Calu3 (cell line): ENCODE measurements around the gene HOXA10. TPM values are rescaled to one million over a fixed set of nuclear protein-coding genes. Genes with fewer than 3 reads are reported as not detected.

Experiments
- BruUV-seq: library from RNA; stranded (reverse); fragments of 400-500 nt; replicated peaks from 2 replicates; lab custom pipeline; 2021; lab: Mats Ljungman, UMichigan
- CTCF ChIA-PET: fragments of 300-600 bp; sonication (Branson Sonifier 250); formaldehyde crosslinking; loops from one replicate; lab custom pipeline; 2022; ENCODE audit warnings: antibody characterized with exemption; lab: Charles Lee
- DNase-seq: peaks from one replicate; pipeline ENCODE4 v3.0.0; 2022
- H3K27ac Mint-ChIP-seq: one replicate; pipeline ENCODE4 v1.8.0; 2022; ENCODE audit warnings: mixed read lengths; ENCODE audit not compliant: unreplicated experiment
- H3K27me3 Mint-ChIP-seq: one replicate; pipeline ENCODE4 v1.8.0; 2022; ENCODE audit warnings: mixed read lengths; ENCODE audit not compliant: unreplicated experiment
- H3K36me3 Mint-ChIP-seq: one replicate; pipeline ENCODE4 v1.8.0; 2022; ENCODE audit warnings: mild to moderate bottlenecking, moderate library complexity, mixed read lengths; ENCODE audit not compliant: insufficient read depth, unreplicated experiment
- H3K4me1 Mint-ChIP-seq: one replicate; pipeline ENCODE4 v1.8.0; 2022; ENCODE audit warnings: mild to moderate bottlenecking, low read depth, mixed read lengths; ENCODE audit not compliant: unreplicated experiment
- H3K4me3 Mint-ChIP-seq: one replicate; pipeline ENCODE4 v1.8.0; 2022; ENCODE audit warnings: mild to moderate bottlenecking, low read depth, moderate library complexity, mixed read lengths; ENCODE audit not compliant: unreplicated experiment
- H3K9me3 Mint-ChIP-seq: one replicate; pipeline ENCODE4 v1.8.0; 2022; ENCODE audit warnings: low read depth, mixed read lengths; ENCODE audit not compliant: unreplicated experiment
- intact Hi-C: fragments of 100-400 bp; cut with micrococcal nuclease; formaldehyde crosslinking; loops from one replicate; pipeline ENCODE4 v1.10.0; 2022; ENCODE audit not compliant: unreplicated experiment
- total RNA-seq: library from RNA; stranded (reverse); gene quantifications from 2 replicates; pipeline ENCODE4 v1.2.3, GENCODE V29; 2022
- TF ChIP-seq, protein P1 (sequence below): fragments of 200-600 bp; IDR thresholded peaks from one replicate; pipeline ENCODE4 v1.8.0; 2022; ENCODE audit warnings: antibody characterized with exemption; ENCODE audit not compliant: unreplicated experiment

HOXA10 gene
- total RNA-seq, 1 experiment from 2014 or later, result 11.8 TPM

DNA sequence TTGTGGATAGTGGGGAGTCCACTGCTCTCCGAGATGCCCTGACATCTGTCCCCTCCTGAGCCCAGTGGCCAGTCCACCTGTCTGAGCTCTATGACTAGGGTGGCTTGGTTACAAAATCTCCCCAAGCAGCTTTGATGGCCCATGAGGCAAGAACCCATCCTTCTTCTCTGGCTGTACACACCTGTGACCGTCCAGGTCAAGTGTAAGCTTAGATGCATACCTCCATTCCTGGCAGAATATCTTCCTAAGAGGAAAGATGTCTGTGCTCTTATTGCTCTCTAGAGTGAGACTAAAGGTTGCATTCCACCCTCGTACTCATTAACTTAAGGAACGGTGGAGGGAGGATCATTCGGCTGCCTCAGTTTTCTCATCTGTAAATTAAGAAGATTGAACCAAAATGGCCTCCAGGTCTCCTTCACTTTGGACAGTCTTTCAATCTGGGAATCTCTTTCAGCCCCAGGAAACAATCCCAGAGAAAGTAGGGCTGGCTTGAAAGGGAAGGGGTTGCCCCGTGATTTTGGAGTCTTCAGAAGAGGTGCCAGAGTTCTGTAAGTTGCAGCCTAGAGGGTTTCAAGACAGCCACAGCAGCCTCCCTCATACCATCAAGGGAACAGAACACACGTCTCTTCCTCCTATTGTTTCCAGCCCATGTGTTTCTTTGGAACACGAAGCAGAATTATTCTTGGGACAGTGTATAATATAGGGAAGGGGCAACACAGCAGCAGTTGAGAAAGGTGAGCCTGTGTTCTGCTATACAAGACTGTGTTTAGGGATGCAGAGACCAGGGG, 49.0 kb downstream of the HOXA10 start:
- no peak for DNase-seq
- no peak overlapping the region for H3K27ac Mint-ChIP-seq
- TF ChIP-seq, protein P1, sequence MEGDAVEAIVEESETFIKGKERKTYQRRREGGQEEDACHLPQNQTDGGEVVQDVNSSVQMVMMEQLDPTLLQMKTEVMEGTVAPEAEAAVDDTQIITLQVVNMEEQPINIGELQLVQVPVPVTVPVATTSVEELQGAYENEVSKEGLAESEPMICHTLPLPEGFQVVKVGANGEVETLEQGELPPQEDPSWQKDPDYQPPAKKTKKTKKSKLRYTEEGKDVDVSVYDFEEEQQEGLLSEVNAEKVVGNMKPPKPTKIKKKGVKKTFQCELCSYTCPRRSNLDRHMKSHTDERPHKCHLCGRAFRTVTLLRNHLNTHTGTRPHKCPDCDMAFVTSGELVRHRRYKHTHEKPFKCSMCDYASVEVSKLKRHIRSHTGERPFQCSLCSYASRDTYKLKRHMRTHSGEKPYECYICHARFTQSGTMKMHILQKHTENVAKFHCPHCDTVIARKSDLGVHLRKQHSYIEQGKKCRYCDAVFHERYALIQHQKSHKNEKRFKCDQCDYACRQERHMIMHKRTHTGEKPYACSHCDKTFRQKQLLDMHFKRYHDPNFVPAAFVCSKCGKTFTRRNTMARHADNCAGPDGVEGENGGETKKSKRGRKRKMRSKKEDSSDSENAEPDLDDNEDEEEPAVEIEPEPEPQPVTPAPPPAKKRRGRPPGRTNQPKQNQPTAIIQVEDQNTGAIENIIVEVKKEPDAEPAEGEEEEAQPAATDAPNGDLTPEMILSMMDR, result no peak
- H3K9me3 Mint-ChIP-seq, result no peaks in the 10 kb centered on the region
- BruUV-seq, result no TSS peak
- intact Hi-C loops, result loop anchor here (5.0 kb wide), 1 partner anchor 78 kb away; no protein-coding TSS in a partner anchor
- CTCF ChIA-PET, result interaction anchor here (1.0 kb wide), 1 partner anchor 748 kb away, joined by 4 read pairs; no protein-coding TSS in a partner anchor
- H3K4me1 Mint-ChIP-seq, result peaks cover 55% of the 10 kb centered on the region
- no peaks in the 10 kb centered on the region for H3K27me3 Mint-ChIP-seq
- no peak overlapping the region for H3K4me3 Mint-ChIP-seq
- H3K36me3 Mint-ChIP-seq, result peaks cover 28% of the 10 kb centered on the region

DNA sequence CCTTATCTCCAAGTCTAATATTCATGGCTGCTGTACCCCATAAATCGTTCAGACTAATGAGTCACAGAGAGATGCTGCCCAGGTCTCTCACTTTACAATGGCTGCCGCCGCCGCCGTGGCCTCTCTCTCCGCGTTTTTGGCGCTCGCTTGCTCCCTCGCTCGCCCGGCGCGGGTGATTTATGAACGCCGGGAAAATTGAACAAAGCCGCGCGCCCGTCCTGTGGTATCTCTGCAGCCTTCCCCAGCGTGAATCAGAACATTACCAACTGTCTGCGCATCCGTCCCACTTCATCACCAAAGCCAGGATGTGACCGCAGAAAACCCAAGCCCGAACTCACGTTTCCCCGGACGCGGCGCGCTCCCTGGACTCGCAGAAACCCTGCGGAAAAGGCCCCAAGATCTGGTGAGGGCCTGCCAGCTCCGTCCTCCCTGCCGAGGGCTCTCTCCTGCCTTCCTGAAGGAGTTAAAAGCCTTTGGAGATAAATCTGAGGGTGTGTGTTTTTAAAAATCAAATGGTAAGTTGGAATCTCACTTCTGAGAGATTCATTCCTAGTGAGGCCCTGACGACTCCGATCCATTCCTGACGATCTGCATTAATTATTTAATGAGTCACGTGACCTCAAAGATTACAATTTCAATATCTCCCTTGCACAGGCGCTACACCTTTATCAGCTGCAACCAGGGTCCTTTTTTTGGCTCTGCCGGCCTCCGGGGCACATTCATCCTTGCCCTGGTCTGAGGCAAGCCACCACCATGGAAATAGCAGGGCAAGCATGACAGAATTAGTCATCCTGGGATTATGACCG, 49.8 kb downstream of the HOXA10 start:
- DNase-seq, result no peak
- H3K4me1 Mint-ChIP-seq, result peaks cover 63% of the 10 kb centered on the region
- intact Hi-C loops, result loop anchor here (5.0 kb wide), 1 partner anchor 77 kb away; no protein-coding TSS in a partner anchor
- no peaks in the 10 kb centered on the region for H3K27me3 Mint-ChIP-seq
- no peak overlapping the region for H3K27ac Mint-ChIP-seq
- peaks cover 32% of the 10 kb centered on the region for H3K36me3 Mint-ChIP-seq
- BruUV-seq, result no TSS peak
- H3K9me3 Mint-ChIP-seq, result no peaks in the 10 kb centered on the region
- H3K4me3 Mint-ChIP-seq, result peak overlapping the region; percentile 83
- TF ChIP-seq, protein P1, result no peak
- CTCF ChIA-PET, result interaction anchor here (1.0 kb wide), 1 partner anchor 747 kb away, joined by 4 read pairs; no protein-coding TSS in a partner anchor

DNA sequence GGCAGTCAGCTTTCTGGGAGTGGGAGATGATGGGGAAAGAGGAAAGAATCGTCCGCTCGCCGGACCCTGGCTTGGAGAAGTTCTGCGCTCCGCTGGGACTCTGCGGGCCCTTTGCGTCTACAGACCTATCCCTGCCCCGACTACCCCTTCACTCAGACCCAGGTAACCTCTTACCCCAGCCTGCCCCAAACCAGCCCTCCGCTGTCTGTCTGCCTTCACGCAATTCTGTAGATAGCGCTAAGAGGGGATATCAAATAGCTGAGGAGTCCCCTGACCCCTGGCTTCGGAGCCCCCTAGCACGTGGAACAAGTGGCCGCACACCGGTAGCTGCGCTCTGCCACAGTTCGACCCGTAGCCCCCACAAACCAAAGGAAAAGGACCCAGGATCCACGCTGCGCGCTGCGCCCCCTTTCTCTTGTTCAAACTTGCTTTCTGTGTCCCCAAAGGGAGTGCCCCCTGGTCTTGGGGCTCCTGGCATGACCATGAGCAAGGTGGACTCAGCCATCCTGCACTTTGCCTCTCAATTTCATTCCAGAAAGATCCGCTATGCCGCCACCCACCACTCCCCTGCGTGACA, 50.6 kb downstream of the HOXA10 start:
- CTCF ChIA-PET, result interaction anchor here (0.8 kb wide), 1 partner anchor 881 kb away, joined by 3 read pairs; no protein-coding TSS in a partner anchor
- TF ChIP-seq, protein P1, result no peak
- Mint-ChIP-seq H3K4me3 (peak overlapping the region; percentile 83), H3K36me3 (peaks cover 32% of the 10 kb centered on the region), H3K27ac (peak overlapping the region; percentile 67), H3K4me1 (peaks cover 68% of the 10 kb centered on the region), H3K27me3 (no peaks in the 10 kb centered on the region), H3K9me3 (no peaks in the 10 kb centered on the region)
- no TSS peak for BruUV-seq
- intact Hi-C loops, result loop anchor here (5.0 kb wide), 1 partner anchor 76 kb away; no protein-coding TSS in a partner anchor
- no peak for DNase-seq

DNA sequence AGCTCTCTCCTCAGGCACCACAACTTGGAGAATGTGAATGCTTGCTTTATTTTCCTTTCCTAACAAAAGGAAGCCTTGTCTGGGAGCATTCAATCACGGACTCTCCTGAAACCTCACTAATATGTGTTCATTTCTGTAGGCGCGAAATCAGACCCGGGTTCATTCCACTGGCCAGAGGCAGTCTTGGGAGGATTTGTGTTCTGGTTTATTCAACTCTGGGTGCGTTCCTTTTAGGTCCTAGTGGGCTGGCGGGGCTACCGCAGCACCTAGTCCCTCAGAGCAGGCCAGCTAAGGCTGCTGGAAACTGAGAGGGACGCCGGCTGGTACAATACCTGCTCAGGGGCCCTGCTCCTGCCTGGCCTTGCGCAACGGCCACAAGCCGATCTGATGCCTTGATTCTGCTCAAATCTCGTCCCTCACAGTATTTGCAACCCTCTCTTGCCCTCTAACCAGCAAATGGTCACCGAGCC, 51.1 kb downstream of the HOXA10 start:
- H3K27me3 Mint-ChIP-seq, result no peaks in the 10 kb centered on the region
- CTCF ChIA-PET, result interaction anchor here (0.6 to 0.8 kb wide), 3 partner anchors 47 to 881 kb away, joined by 3 to 14 read pairs (median 3); no protein-coding TSS in a partner anchor
- DNase-seq, result peak; percentile 33
- intact Hi-C loops, result loop anchor here (5.0 kb wide), 1 partner anchor 76 kb away; no protein-coding TSS in a partner anchor
- peak overlapping the region; percentile 67 for H3K27ac Mint-ChIP-seq
- TF ChIP-seq, protein P1, result no peak
- no peaks in the 10 kb centered on the region for H3K9me3 Mint-ChIP-seq
- no TSS peak for BruUV-seq
- peaks cover 37% of the 10 kb centered on the region for H3K36me3 Mint-ChIP-seq
- peak overlapping the region; percentile 83 for H3K4me3 Mint-ChIP-seq
- H3K4me1 Mint-ChIP-seq, result peaks cover 67% of the 10 kb centered on the region
